PC-9 (cell line): Measurements from ENCODE around the gene COG5. TPM values are rescaled to one million over a fixed set of nuclear protein-coding genes. Genes with fewer than 3 reads are reported as not detected.

Experiments
- BruUV-seq: library from RNA; stranded (reverse); fragments of 400-500 nt; replicated peaks from 2 replicates; lab custom pipeline; 2021; lab: Mats Ljungman, UMichigan
- CTCF ChIA-PET: fragments of 300-600 bp; sonication (Branson Sonifier 250); formaldehyde crosslinking; loops from one replicate; lab custom pipeline; 2022; ENCODE audit warnings: antibody characterized with exemption; lab: Charles Lee
- POLR2A ChIA-PET: fragments of 300-600 bp; sonication (Branson Sonifier 250); formaldehyde crosslinking; loops from one replicate; lab custom pipeline; 2022; ENCODE audit warnings: antibody characterized with exemption; ENCODE audit not compliant: unreplicated experiment; lab: Charles Lee
- DNase-seq, 2 experiments: peaks; one replicate each; pipeline versions ENCODE4 v3.0.0 to v3.0.0-alpha.2; 2015 to 2022; ENCODE audit warnings: mixed read lengths in 1 of 2
- H2AFZ ChIP-seq: fragments of 200-600 bp; sonication (generic); 2 replicates; pipeline ENCODE4 v1.8.1; 2017; ENCODE audit warnings: antibody characterized with exemption
- H3F3A ChIP-seq: fragments of 200-600 bp; sonication (generic); 2 replicates; pipeline ENCODE4 v1.8.1; 2017; ENCODE audit warnings: antibody characterized with exemption, mild to moderate bottlenecking, low read depth; ENCODE audit not compliant: insufficient read depth
- H3K27ac ChIP-seq: fragments of 200-600 bp; sonication (generic); 2 replicates; pipeline ENCODE4 v1.6.1; 2016; ENCODE audit warnings: mixed run types
- H3K27me3 ChIP-seq: fragments of 200-600 bp; sonication (generic); 2 replicates; pipeline ENCODE4 v1.6.1; 2016; ENCODE audit warnings: low read depth, mixed run types; ENCODE audit not compliant: insufficient read depth
- H3K36me3 ChIP-seq: fragments of 200-600 bp; sonication (generic); 2 replicates; pipeline ENCODE4 v1.6.1; 2016; ENCODE audit warnings: low read depth, mixed run types
- H3K4me1 ChIP-seq: fragments of 200-600 bp; sonication (generic); replicated peaks from 2 replicates; pipeline ENCODE4 v1.6.1; 2016; ENCODE audit warnings: mixed run types; ENCODE audit not compliant: insufficient read depth
- H3K4me2 ChIP-seq: fragments of 200-600 bp; sonication (generic); 2 replicates; pipeline ENCODE4 v1.6.1; 2017; ENCODE audit warnings: mixed run types
- H3K4me3 ChIP-seq: fragments of 200-600 bp; sonication (generic); 2 replicates; pipeline ENCODE4 v1.6.1; 2016; ENCODE audit warnings: mixed run types
- H3K79me2 ChIP-seq: fragments of 200-600 bp; sonication (generic); 2 replicates; pipeline ENCODE4 v1.6.1; 2017; ENCODE audit warnings: low read depth, mixed run types
- H3K9me2 ChIP-seq: fragments of 200-600 bp; sonication (generic); 2 replicates; pipeline ENCODE4 v1.8.1; 2017; ENCODE audit warnings: mild to moderate bottlenecking; ENCODE audit not compliant: insufficient read depth
- H3K9me3 ChIP-seq: fragments of 200-600 bp; sonication (generic); 2 replicates; pipeline ENCODE4 v1.8.1; 2016; ENCODE audit warnings: low read depth; ENCODE audit not compliant: insufficient read depth
- H4K20me1 ChIP-seq: fragments of 200-600 bp; sonication (generic); 2 replicates; pipeline ENCODE4 v1.8.1; 2017; ENCODE audit not compliant: insufficient read depth
- EZH2 ChIP-seq: fragments of 200-600 bp; sonication (generic); IDR thresholded peaks from 2 replicates; pipeline ENCODE4 v1.8.0; 2017; ENCODE audit warnings: antibody characterized with exemption, low read depth
- intact Hi-C: fragments of 100-400 bp; cut with micrococcal nuclease; formaldehyde crosslinking; loops from one replicate; pipeline ENCODE4 v1.10.0; 2022; ENCODE audit not compliant: unreplicated experiment
- total RNA-seq: library from RNA; stranded (reverse); gene quantifications from 2 replicates; pipeline ENCODE4 v1.2.3, GENCODE V29; 2021
- TF ChIP-seq, protein P1 (sequence below): fragments of 200-600 bp; sonication (generic); conservative IDR thresholded peaks from 2 replicates; pipeline ENCODE4 v1.6.1; 2017; ENCODE audit warnings: mixed run types, antibody characterized with exemption, mild to moderate bottlenecking, moderate library complexity

The COG5 gene
- total RNA-seq, 1 experiment from 2014 or later, result 43.5 TPM

DNA sequence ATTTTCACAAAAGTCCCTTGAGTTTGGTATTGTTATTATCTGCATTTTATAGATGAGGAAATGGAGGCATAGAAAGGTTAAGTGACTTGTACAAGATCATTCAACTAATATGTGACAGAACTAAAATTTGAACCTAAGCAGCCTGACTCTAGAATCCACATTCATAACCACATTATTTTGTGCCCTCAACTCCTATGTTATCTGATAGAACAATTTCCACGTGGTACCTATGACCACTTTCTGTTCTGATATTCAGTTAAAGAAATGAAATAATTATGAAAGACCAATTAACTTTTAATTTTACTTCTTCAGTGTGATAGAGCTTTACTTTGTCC, 33.8 kb upstream of the COG5 start:
- Histone ChIP-seq H3K27ac (no peak overlapping the region), H2AFZ (no peak overlapping the region), H4K20me1 (no peaks in the 10 kb centered on the region), H3K4me2 (no peak overlapping the region), H3K79me2 (no peaks in the 10 kb centered on the region), H3K27me3 (no peaks in the 10 kb centered on the region), H3K9me3 (no peaks in the 10 kb centered on the region; the same call in 1 of the 2 replicates), H3K4me3 (no peak overlapping the region), H3K36me3 (peaks cover 15% of the 10 kb centered on the region), H3K4me1 (peaks cover 39% of the 10 kb centered on the region), H3F3A (peaks cover 36% of the 10 kb centered on the region), H3K9me2 (no peaks in the 10 kb centered on the region)
- no TSS peak for BruUV-seq
- intact Hi-C loops, result no loop called here
- no peak for TF ChIP-seq EZH2
- TF ChIP-seq, protein P1, sequence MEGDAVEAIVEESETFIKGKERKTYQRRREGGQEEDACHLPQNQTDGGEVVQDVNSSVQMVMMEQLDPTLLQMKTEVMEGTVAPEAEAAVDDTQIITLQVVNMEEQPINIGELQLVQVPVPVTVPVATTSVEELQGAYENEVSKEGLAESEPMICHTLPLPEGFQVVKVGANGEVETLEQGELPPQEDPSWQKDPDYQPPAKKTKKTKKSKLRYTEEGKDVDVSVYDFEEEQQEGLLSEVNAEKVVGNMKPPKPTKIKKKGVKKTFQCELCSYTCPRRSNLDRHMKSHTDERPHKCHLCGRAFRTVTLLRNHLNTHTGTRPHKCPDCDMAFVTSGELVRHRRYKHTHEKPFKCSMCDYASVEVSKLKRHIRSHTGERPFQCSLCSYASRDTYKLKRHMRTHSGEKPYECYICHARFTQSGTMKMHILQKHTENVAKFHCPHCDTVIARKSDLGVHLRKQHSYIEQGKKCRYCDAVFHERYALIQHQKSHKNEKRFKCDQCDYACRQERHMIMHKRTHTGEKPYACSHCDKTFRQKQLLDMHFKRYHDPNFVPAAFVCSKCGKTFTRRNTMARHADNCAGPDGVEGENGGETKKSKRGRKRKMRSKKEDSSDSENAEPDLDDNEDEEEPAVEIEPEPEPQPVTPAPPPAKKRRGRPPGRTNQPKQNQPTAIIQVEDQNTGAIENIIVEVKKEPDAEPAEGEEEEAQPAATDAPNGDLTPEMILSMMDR, result no peak
- ChIA-PET CTCF (interaction anchor here (0.7 kb wide), 1 partner anchor 59 kb away, joined by 3 read pairs; no protein-coding TSS in a partner anchor), POLR2A (interaction anchor here (0.6 kb wide), 1 partner anchor 284 kb away, joined by 4 read pairs; no protein-coding TSS in a partner anchor)
- no peak for DNase-seq

DNA sequence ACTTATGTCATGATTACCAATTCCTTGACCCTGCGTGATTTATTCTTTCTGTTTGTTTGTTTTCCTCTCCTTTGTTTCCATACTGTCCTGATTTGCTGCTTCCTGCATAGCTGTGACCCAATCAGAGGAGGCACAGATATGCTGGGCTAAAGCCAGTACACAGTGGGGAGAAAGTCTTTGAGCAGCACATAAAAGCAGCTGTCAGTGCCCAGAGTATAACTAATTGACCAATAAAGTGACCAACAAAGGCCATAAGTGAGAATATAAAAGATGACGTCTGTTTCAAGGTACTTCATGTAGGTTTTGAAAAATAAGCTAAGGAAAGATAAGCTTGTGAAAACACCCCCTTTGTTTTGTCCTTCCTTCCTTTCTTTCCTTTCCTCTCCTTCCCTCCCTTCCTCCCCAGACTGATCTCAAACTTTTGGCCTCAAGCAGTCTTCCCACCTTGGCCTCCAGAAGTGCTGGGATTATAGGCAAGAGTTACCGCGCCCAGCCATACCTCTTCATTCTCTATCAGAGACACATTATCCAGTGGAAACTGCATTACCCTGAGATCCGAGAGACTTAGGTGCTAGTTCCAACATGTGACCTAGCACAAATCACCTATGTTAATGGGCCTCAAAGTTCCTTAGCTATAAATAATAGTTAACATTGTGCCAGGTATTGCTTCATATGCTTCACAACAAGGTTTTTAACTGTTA, 33.3 kb upstream of the COG5 start:
- Histone ChIP-seq H3K27me3 (no peaks in the 10 kb centered on the region), H3K27ac (peak overlapping the region; percentile 84; the same call in 1 of the 2 replicates), H3F3A (peaks cover 36% of the 10 kb centered on the region), H4K20me1 (no peaks in the 10 kb centered on the region), H3K9me3 (no peaks in the 10 kb centered on the region; the same call in 1 of the 2 replicates), H3K4me1 (peaks cover 39% of the 10 kb centered on the region), H3K79me2 (no peaks in the 10 kb centered on the region), H3K4me3 (no peak overlapping the region), H3K36me3 (peaks cover 20% of the 10 kb centered on the region), H3K9me2 (no peaks in the 10 kb centered on the region), H2AFZ (no peak overlapping the region), H3K4me2 (no peak overlapping the region)
- DNase-seq, result no peak
- CTCF ChIA-PET, result no interaction called here
- intact Hi-C loops, result no loop called here
- no TSS peak for BruUV-seq
- TF ChIP-seq, protein P1, result no peak
- no peak for TF ChIP-seq EZH2
- POLR2A ChIA-PET, result interaction anchor here (0.6 kb wide), 1 partner anchor 284 kb away, joined by 4 read pairs; no protein-coding TSS in a partner anchor

DNA sequence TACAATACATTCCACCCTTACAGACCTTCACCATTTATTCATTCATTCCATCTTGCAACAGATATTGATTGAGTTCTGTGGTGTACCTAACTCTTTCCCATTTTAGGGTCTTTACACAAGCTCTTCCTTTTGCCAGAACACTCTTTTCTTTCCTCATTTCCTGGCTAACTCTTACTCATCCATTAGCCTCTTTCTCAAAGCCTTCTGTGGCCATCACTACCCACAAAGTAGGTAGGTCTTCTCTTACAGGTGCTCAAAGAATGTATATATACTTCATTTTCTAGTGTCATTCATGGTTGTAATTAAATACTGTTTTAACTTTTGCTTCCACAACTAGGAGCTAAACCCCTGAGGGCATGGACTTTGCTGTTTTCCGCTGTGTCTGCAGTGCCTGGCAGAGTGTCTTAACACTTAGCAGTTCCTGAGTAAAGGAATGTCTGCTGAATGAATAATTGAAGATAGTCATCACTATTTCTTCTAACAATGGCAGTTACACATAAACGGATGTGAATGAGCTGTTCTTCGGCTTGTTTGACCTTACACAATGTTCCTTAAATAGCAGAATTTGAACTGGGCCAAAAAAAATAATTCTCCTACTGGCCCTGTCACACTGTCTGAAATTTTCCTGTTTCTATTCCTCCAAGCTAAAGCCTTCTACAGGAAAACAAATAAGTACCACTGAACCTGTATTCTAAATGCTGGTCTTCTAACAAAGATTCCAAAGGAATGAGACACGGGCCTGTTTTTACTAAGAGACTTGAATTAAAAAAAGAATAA, 31.4 kb upstream of the COG5 start:
- Histone ChIP-seq H3K4me1 (peaks cover 39% of the 10 kb centered on the region), H3K9me2 (no peaks in the 10 kb centered on the region), H2AFZ (no peak overlapping the region), H4K20me1 (no peaks in the 10 kb centered on the region), H3K4me2 (peak overlapping the region; percentile 32), H3K27me3 (no peaks in the 10 kb centered on the region), H3K4me3 (no peak overlapping the region), H3K79me2 (no peaks in the 10 kb centered on the region), H3F3A (peaks cover 36% of the 10 kb centered on the region), H3K36me3 (peaks cover 21% of the 10 kb centered on the region), H3K9me3 (no peaks in the 10 kb centered on the region; the same call in 1 of the 2 replicates), H3K27ac (peak overlapping the region; percentile 84)
- BruUV-seq, result no TSS peak
- ChIA-PET CTCF (interaction anchor here (1.2 to 1.4 kb wide), 2 partner anchors 14 to 94 kb away, joined by 3 to 8 read pairs; no protein-coding TSS in a partner anchor), POLR2A (interaction anchor here (0.5 to 0.7 kb wide), 5 partner anchors 14 to 354 kb away, joined by 4 to 10 read pairs (median 7); no protein-coding TSS in a partner anchor)
- no peak for TF ChIP-seq EZH2
- TF ChIP-seq, protein P1, result no peak
- intact Hi-C loops, result loop anchor here (1.0 to 2.0 kb wide), 4 partner anchors 14 to 31 kb away; partner anchors contain the start of gene BCAP29
- DNase-seq, result peak; percentile 73 to 97
